SK-N-MC (cell line): ENCODE measurements around the gene USH1G.

Source experiments
- EZH2 ChIP-seq: fragments of 200-600 bp; sonication (generic); IDR thresholded peaks from one replicate; pipeline ENCODE4 v1.6.1; 2017; ENCODE audit warnings: antibody characterized with exemption
- FOXP2 ChIP-seq: optimal IDR thresholded peaks from 2 replicates; pipeline ENCODE3; 2011; ENCODE audit warnings: mild to moderate bottlenecking, moderate library complexity; ENCODE audit not compliant: insufficient read depth; ENCODE audit errors: extremely low read length, control extremely low read depth
- POLR2AphosphoS5 ChIP-seq: IDR thresholded peaks from 2 replicates; pipeline ENCODE4 v1.6.1; 2012; ENCODE audit warnings: mild to moderate bottlenecking, low read depth, low read length, borderline replicate concordance

DNA sequence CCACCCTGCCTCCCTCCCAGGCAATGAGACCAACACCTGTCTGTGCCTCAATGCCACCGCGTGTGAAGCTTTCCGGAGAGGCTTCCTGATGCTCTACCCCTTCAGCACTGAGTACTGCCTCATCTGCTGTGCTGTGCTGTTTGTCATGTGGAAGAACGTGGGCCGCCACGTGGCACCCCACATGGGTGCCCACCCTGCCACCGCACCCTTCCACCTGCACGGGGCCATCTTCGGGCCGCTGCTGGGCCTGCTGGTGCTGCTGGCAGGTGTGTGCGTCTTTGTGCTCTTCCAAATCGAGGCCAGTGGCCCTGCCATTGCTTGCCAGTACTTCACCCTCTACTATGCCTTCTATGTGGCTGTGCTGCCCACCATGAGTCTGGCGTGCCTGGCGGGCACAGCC lies 23.6 kb upstream of the USH1G start:
- TF ChIP-seq FOXP2: no peak
- TF ChIP-seq EZH2: no peak
- TF ChIP-seq POLR2AphosphoS5: no peak
